Measurements from ENCODE around the gene KRT84. TPM values are rescaled to one million over a fixed set of nuclear protein-coding genes. Genes with fewer than 3 reads are reported as not detected.

KRT84 gene
- polyA plus RNA-seq, 2 donors = 0.02 TPM; not detected in 1

DNA sequence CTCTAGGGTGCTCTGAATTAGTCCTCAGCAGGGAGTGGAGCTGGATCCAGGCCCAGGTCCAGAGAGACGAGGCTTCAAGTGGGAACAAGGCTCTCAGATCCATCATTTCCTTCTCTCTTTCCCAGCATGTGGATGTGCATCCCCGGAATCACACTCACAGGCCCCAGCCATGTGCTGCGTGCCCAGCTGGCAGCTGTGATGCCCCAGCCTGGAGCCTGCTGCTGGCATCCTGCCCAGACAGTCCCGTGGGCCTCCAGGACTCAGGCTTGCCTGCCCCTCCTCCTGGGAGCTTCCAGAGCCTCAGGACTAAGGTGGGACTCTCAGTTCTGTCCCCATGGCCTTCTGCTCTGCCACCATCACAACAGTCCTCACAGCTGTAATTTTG lies 6.2 kb upstream of the KRT84 start:
- peaks cover 0 to 23% of the 10 kb centered on the region in 2 donors for H3K4me1 ChIP-seq (ENCODE audit: control insufficient read depth in 2 of 2, insufficient read depth in 2 of 2, low read length in 1 of 2)
- WGBS, 2 donors = 20 to 21% methylated on average over 4 of the region's 4 CpGs
- H3K27me3 ChIP-seq (ENCODE audit: control insufficient read depth in 1 of 2, insufficient read depth in 2 of 2, low read length in 2 of 2) = no peaks in the 10 kb centered on the region
- no peak overlapping the region for H3K4me3 ChIP-seq (ENCODE audit: low read depth in 1 of 2, low read length in 2 of 2)
- no peaks in the 10 kb centered on the region for H3K9me3 ChIP-seq (ENCODE audit: control insufficient read depth in 2 of 2, insufficient read depth in 1 of 2, low read depth in 1 of 2, low read length in 1 of 2)
- no peaks in the 10 kb centered on the region for H3K36me3 ChIP-seq (ENCODE audit: control insufficient read depth in 2 of 2, insufficient read depth in 2 of 2, low read length in 1 of 2)
- no peak overlapping the region for H3K27ac ChIP-seq (ENCODE audit: low read depth in 2 of 2, low read length in 1 of 2)

DNA sequence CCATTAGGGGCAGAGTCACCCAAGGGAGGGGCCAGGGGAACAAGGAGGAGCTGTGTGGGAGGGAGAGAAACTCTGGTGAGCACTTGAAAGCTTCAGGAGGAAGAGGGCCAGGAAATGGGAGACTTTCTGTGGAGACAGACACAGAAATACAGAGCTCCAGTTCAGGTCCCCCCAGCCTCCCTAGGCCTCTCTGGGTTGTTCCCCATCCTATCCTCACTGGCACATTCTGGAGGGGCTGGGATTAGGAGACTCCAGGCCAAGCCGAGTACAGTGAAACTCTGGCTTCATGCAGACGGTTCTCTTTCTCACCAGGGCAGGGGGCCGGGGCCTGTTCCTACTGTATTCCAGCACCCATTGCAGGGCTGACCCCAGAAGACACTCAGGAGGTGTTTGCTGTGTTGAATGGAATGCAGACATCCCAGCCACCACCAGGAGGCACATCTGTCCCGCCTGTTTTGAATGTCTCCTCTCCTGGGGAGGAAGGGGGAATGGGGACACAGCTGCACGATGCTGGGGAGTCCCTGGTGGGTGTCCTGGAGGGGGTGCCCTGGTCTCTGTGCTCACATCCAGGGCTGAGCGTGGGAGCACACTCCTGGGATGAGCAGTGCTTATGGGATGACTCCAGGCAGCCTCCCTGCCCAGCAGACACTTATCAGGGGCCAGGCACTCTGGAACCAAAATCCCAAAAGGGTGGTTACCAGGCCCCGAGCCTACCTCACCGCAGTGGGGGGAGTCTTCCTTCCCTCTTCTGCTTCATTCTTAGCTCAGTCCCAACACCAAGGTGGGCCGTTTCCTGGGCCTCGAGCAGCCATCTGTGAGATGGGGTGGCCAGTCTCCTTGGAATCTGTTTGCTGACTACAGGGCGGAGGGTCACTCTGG lies 5.5 kb upstream of the KRT84 start:
- Histone ChIP-seq H3K4me3 (ENCODE audit: low read depth in 1 of 2, low read length in 2 of 2) (no peak overlapping the region), H3K27me3 (ENCODE audit: control insufficient read depth in 1 of 2, insufficient read depth in 2 of 2, low read length in 2 of 2) (no peaks in the 10 kb centered on the region), H3K27ac (ENCODE audit: low read depth in 2 of 2, low read length in 1 of 2) (peak overlapping the region in 1 of 2 donors; percentile 20), H3K9me3 (ENCODE audit: control insufficient read depth in 2 of 2, insufficient read depth in 1 of 2, low read depth in 1 of 2, low read length in 1 of 2) (no peaks in the 10 kb centered on the region), H3K36me3 (ENCODE audit: control insufficient read depth in 2 of 2, insufficient read depth in 2 of 2, low read length in 1 of 2) (no peaks in the 10 kb centered on the region), H3K4me1 (ENCODE audit: control insufficient read depth in 2 of 2, insufficient read depth in 2 of 2, low read length in 1 of 2) (peaks cover 0 to 23% of the 10 kb centered on the region in 2 donors)
- 63 to 70% methylated on average over 11 of the region's 11 CpGs for WGBS, 2 donors

DNA sequence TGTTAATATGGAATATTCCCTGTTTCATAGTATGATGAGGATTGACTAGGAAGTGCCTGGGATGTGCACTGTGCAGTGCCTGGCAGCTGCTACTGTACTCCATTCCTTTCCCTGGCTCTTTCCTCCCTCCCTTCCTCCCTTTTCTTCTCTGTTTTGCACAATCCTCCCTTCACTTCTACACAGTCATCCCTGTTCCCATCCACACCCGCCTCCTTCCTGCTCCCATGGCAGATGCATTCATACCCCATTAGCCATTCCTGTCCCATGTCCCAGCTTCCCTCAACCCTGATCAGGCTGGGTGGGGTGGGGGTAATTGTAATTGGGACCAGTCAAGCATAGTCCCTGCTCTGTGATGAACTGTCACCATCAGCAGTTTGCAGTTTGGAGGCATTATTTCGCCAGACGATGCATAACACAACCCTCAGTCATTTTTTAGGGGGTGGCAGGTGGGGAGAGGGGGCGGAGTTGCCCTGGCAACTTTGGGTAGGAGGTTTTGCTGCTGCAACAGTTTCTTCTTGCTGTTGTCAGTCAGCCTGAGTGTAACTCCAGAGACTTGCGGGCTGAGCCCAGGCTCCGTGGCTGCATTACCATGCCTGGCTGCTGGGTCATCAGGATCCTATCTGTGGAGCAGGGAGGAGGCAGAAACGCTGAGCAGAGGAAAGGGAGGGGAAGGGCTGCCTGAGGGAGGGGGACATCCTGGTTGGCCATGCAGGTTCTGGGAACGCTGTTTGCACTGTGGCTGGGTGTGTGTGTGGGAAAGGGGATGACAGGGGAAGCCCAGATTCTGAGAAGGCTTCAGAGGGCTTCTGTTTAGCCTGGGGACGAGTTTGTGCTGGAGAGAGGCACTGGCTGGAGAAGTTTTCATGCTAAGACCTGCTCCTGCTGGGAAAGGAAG lies 4.1 kb upstream of the KRT84 start:
- 33 to 39% methylated on average over 9 of the region's 9 CpGs for WGBS, 2 donors
- Histone ChIP-seq H3K9me3 (ENCODE audit: control insufficient read depth in 2 of 2, insufficient read depth in 1 of 2, low read depth in 1 of 2, low read length in 1 of 2) (no peaks in the 10 kb centered on the region), H3K4me3 (ENCODE audit: low read depth in 1 of 2, low read length in 2 of 2) (no peak overlapping the region), H3K27me3 (ENCODE audit: control insufficient read depth in 1 of 2, insufficient read depth in 2 of 2, low read length in 2 of 2) (no peaks in the 10 kb centered on the region), H3K4me1 (ENCODE audit: control insufficient read depth in 2 of 2, insufficient read depth in 2 of 2, low read length in 1 of 2) (peaks cover 0 to 23% of the 10 kb centered on the region in 2 donors), H3K36me3 (ENCODE audit: control insufficient read depth in 2 of 2, insufficient read depth in 2 of 2, low read length in 1 of 2) (no peaks in the 10 kb centered on the region), H3K27ac (ENCODE audit: low read depth in 2 of 2, low read length in 1 of 2) (peak overlapping the region in 1 of 2 donors; percentile 16)

DNA sequence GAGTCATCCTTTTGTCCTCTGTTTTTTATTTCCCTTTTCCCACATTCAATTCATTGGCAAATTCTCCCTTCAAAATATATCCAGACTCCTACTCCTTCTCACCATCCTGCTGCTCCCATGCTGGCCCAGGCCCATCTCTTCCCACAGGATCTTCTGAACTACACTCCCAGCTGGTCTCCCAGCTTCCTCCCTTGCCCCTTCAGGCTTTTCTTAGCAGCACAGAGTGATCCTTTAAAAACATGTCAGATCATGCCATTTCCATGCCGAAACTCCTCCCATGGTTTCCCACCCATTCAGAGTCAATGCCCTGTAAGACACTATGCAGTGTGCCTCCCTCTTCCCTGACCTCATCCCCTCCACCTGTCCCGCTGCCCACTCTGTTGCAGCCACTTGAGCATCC lies 2.4 kb upstream of the KRT84 start:
- no peak overlapping the region for H3K27ac ChIP-seq (ENCODE audit: low read depth in 2 of 2, low read length in 1 of 2)
- 63 to 72% methylated on average over 2 of the region's 2 CpGs for WGBS, 2 donors
- no peaks in the 10 kb centered on the region for H3K27me3 ChIP-seq (ENCODE audit: control insufficient read depth in 1 of 2, insufficient read depth in 2 of 2, low read length in 2 of 2)
- no peaks in the 10 kb centered on the region for H3K36me3 ChIP-seq (ENCODE audit: control insufficient read depth in 2 of 2, insufficient read depth in 2 of 2, low read length in 1 of 2)
- H3K9me3 ChIP-seq (ENCODE audit: control insufficient read depth in 2 of 2, insufficient read depth in 1 of 2, low read depth in 1 of 2, low read length in 1 of 2) = no peaks in the 10 kb centered on the region
- H3K4me1 ChIP-seq (ENCODE audit: control insufficient read depth in 2 of 2, insufficient read depth in 2 of 2, low read length in 1 of 2) = peaks cover 0 to 23% of the 10 kb centered on the region in 2 donors
- H3K4me3 ChIP-seq (ENCODE audit: low read depth in 1 of 2, low read length in 2 of 2) = no peak overlapping the region

DNA sequence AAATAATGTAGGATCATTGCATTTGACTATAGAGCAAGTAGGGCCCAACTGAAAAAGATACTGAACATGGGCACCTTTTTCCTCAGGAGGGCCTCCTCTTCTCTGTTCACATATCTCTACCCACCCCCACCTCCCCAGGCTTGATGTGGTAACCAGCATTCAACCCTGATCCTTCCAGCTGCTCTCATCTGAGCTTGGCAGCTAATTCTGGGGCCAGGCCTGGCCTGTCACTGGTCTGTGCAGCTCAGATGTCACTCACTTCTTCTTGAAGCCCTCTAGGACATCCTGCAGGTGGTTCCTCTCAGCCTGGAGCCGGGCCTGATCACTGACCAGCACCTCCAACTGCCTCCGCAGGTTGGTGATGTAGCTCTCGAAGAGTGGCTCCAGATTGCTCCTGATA lies 2.1 kb downstream of the KRT84 start:
- Histone ChIP-seq H3K9me3 (ENCODE audit: control insufficient read depth in 2 of 2, insufficient read depth in 1 of 2, low read depth in 1 of 2, low read length in 1 of 2) (no peaks in the 10 kb centered on the region), H3K27ac (ENCODE audit: low read depth in 2 of 2, low read length in 1 of 2) (no peak overlapping the region), H3K4me1 (ENCODE audit: control insufficient read depth in 2 of 2, insufficient read depth in 2 of 2, low read length in 1 of 2) (peaks cover 0 to 4% of the 10 kb centered on the region in 2 donors), H3K27me3 (ENCODE audit: control insufficient read depth in 1 of 2, insufficient read depth in 2 of 2, low read length in 2 of 2) (no peaks in the 10 kb centered on the region), H3K4me3 (ENCODE audit: low read depth in 1 of 2, low read length in 2 of 2) (no peak overlapping the region), H3K36me3 (ENCODE audit: control insufficient read depth in 2 of 2, insufficient read depth in 2 of 2, low read length in 1 of 2) (no peaks in the 10 kb centered on the region)
- WGBS, 2 donors = 93 to 98% methylated on average over 3 of the region's 3 CpGs

DNA sequence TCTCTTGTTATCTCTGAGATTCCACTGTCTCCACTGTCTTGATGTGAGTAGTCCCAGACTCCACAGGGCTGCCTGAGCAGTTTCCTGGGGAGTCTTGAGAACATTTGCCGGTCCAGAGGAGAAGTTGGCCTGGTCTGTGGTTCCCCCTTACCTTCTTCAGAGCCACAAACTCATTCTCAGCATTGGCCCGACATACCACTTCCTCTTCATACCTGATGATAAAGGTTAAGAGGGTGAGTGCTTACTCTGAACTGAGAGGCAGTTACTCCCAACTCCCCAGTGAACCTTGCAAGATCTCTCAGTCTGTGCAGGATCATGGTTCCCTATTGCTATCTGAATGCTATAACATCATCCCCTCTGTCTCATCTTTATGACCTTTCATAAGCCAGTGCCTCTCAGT lies 2.6 kb downstream of the KRT84 start:
- H3K4me1 ChIP-seq (ENCODE audit: control insufficient read depth in 2 of 2, insufficient read depth in 2 of 2, low read length in 1 of 2) = no peaks in the 10 kb centered on the region
- no peak overlapping the region for H3K27ac ChIP-seq (ENCODE audit: low read depth in 2 of 2, low read length in 1 of 2)
- H3K4me3 ChIP-seq (ENCODE audit: low read depth in 1 of 2, low read length in 2 of 2) = no peak overlapping the region
- WGBS, 2 donors = 72 to 73% methylated on average over 2 of the region's 2 CpGs
- no peaks in the 10 kb centered on the region for H3K9me3 ChIP-seq (ENCODE audit: control insufficient read depth in 2 of 2, insufficient read depth in 1 of 2, low read depth in 1 of 2, low read length in 1 of 2)
- H3K36me3 ChIP-seq (ENCODE audit: control insufficient read depth in 2 of 2, insufficient read depth in 2 of 2, low read length in 1 of 2) = no peaks in the 10 kb centered on the region
- no peaks in the 10 kb centered on the region for H3K27me3 ChIP-seq (ENCODE audit: control insufficient read depth in 1 of 2, insufficient read depth in 2 of 2, low read length in 2 of 2)

DNA sequence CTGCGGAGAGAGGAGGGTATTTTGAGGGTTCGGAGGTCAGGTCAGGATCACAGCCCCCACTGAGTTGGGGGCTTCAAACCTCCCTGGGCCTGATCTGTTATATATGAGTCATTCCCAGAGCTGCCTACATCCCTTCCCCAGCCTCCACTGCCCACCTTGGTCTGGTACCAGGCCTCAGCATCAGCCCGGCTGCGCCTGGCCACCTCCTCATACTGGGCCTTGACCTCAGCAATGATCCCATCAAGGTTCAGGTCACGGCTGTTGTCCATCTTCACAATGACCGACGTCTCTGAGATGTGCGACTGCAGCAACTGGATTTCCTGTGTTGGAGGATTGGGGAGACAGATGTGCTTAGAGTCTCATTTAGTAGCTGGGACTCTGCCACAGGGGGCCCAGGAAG lies 4.2 kb downstream of the KRT84 start:
- H3K4me1 ChIP-seq (ENCODE audit: control insufficient read depth in 2 of 2, insufficient read depth in 2 of 2, low read length in 1 of 2) = no peaks in the 10 kb centered on the region
- H3K9me3 ChIP-seq (ENCODE audit: control insufficient read depth in 2 of 2, insufficient read depth in 1 of 2, low read depth in 1 of 2, low read length in 1 of 2) = no peaks in the 10 kb centered on the region
- H3K4me3 ChIP-seq (ENCODE audit: low read depth in 1 of 2, low read length in 2 of 2) = no peak overlapping the region
- 88 to 95% methylated on average over 8 of the region's 8 CpGs for WGBS, 2 donors
- no peaks in the 10 kb centered on the region for H3K27me3 ChIP-seq (ENCODE audit: control insufficient read depth in 1 of 2, insufficient read depth in 2 of 2, low read length in 2 of 2)
- H3K36me3 ChIP-seq (ENCODE audit: control insufficient read depth in 2 of 2, insufficient read depth in 2 of 2, low read length in 1 of 2) = no peaks in the 10 kb centered on the region
- no peak overlapping the region for H3K27ac ChIP-seq (ENCODE audit: low read depth in 2 of 2, low read length in 1 of 2)

DNA sequence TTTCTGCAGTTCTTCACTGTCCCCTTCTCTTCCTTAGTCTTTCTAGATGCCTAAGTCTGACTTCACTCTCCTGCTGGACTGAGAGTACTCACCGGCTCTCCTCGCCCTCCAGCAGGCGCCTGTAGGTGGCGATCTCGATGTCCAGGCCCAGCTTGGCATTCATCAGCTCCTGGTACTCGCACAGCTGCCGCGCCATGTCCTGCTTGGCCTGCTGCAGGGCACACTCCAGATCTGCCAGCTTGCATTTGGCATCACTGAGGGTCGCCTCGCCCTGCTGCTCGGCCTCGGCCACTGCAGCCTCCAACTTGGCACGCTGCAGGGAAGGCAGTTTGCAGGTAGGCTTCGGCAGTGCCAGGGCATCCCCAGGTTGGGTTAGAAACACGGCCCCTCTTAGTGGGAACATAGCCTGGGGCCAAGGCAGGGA lies 5.2 kb downstream of the KRT84 start:
- Histone ChIP-seq H3K27ac (ENCODE audit: low read depth in 2 of 2, low read length in 1 of 2) (no peak overlapping the region), H3K4me1 (ENCODE audit: control insufficient read depth in 2 of 2, insufficient read depth in 2 of 2, low read length in 1 of 2) (no peaks in the 10 kb centered on the region), H3K36me3 (ENCODE audit: control insufficient read depth in 2 of 2, insufficient read depth in 2 of 2, low read length in 1 of 2) (no peaks in the 10 kb centered on the region), H3K9me3 (ENCODE audit: control insufficient read depth in 2 of 2, insufficient read depth in 1 of 2, low read depth in 1 of 2, low read length in 1 of 2) (no peaks in the 10 kb centered on the region), H3K27me3 (ENCODE audit: control insufficient read depth in 1 of 2, insufficient read depth in 2 of 2, low read length in 2 of 2) (no peaks in the 10 kb centered on the region), H3K4me3 (ENCODE audit: low read depth in 1 of 2, low read length in 2 of 2) (no peak overlapping the region)
- 49 to 53% methylated on average over 15 of the region's 15 CpGs for WGBS, 2 donors

DNA sequence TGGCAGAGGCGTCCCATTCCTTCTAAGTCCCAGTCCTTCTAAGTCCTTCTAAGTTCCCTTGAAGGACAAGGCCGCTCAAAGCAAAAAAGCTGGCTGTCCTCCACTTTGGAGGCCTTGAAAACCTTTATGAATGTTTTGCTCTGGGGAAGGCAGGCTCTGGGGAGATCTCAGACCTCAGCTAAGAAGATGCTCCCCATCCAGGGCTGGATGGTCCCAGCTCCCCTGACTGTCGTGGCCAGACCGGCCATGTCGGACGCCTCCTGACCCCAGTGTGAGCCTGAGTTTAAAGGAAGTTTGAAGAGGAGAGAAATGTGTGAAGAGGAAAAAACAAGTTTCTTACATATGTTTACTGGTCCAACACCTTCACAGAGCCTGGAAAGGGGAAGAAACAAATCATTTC lies 5.9 kb downstream of the KRT84 start:
- no peaks in the 10 kb centered on the region for H3K36me3 ChIP-seq (ENCODE audit: control insufficient read depth in 2 of 2, insufficient read depth in 2 of 2, low read length in 1 of 2)
- H3K9me3 ChIP-seq (ENCODE audit: control insufficient read depth in 2 of 2, insufficient read depth in 1 of 2, low read depth in 1 of 2, low read length in 1 of 2) = no peaks in the 10 kb centered on the region
- H3K4me3 ChIP-seq (ENCODE audit: low read depth in 1 of 2, low read length in 2 of 2) = no peak overlapping the region
- H3K4me1 ChIP-seq (ENCODE audit: control insufficient read depth in 2 of 2, insufficient read depth in 2 of 2, low read length in 1 of 2) = no peaks in the 10 kb centered on the region
- WGBS, 2 donors = 92 to 94% methylated on average over 6 of the region's 6 CpGs
- H3K27ac ChIP-seq (ENCODE audit: low read depth in 2 of 2, low read length in 1 of 2) = no peak overlapping the region
- H3K27me3 ChIP-seq (ENCODE audit: control insufficient read depth in 1 of 2, insufficient read depth in 2 of 2, low read length in 2 of 2) = no peaks in the 10 kb centered on the region
